GM10248 (cell line): ENCODE results near the gene CEP57.

Experiments
- CTCF ChIA-PET: fragments of 300-600 bp; sonication (Branson Sonifier 250); formaldehyde crosslinking; extraction: SDS; loops from one replicate; lab custom pipeline; 2021; ENCODE audit warnings: antibody characterized with exemption; lab: Yijun Ruan, JAX
- POLR2A ChIA-PET: fragments of 350-650 bp; sonication (Branson Sonifier 250); formaldehyde crosslinking; extraction: SDS; loops from one replicate; lab custom pipeline; 2020; ENCODE audit warnings: antibody characterized with exemption; lab: Yijun Ruan, JAX
- DNase-seq: peaks from one replicate; pipeline ENCODE4 v3.0.0; 2012; ENCODE audit errors: extremely low spot score
- CTCF ChIP-seq: IDR thresholded peaks from 2 replicates; pipeline ENCODE4 v1.5.1; 2012; ENCODE audit warnings: mild to moderate bottlenecking, low read depth; ENCODE audit errors: extremely low read depth, missing control alignments, control extremely low read depth

Gene CEP57

GRCh38 chr11:95788921-95789505, 1.3 kb upstream of the CEP57 start:
- no peak for TF ChIP-seq CTCF
- DNase-seq, result peak; percentile 17
- ChIA-PET POLR2A (interaction anchor here (0.6 to 1.6 kb wide), 2 partner anchors 557 to 1296 kb away, joined by 3 to 6 read pairs; partner anchors contain the start of gene SESN3), CTCF (interaction anchor here (1.0 to 3.0 kb wide), 6 partner anchors 10 to 637 kb away, joined by 3 to 18 read pairs (median 4); no protein-coding TSS in a partner anchor)

GRCh38 chr11:95789506-95790122, 684 bp upstream of the CEP57 start, which contains the start of gene FAM76B:
TSS of gene FAM76B (minus strand) at chr11:95789782. CDS start at chr11:95789478, 304 bp downstream.
- CTCF ChIA-PET, result interaction anchor here (1.0 to 3.0 kb wide), 5 partner anchors 10 to 638 kb away, joined by 3 to 18 read pairs (median 5); no protein-coding TSS in a partner anchor

GRCh38 chr11:95790933-95791708, 823 bp downstream of the CEP57 start:
- ChIA-PET POLR2A (interaction anchor here (0.6 kb wide), 1 partner anchor 463 kb away, joined by 3 read pairs; no protein-coding TSS in a partner anchor), CTCF (interaction anchor here (1.1 to 2.3 kb wide), 9 partner anchors 9 to 639 kb away, joined by 3 to 7 read pairs (median 4); no protein-coding TSS in a partner anchor)
- peak; percentile 22 for DNase-seq
- TF ChIP-seq CTCF, result no peak

More at GRCh38 chr11:95789506-95790122, 684 bp upstream of the CEP57 start, which contains the start of gene FAM76B:
- POLR2A ChIA-PET, result interaction anchor here (0.6 to 1.6 kb wide), 3 partner anchors 552 to 1297 kb away, joined by 3 to 6 read pairs (median 5); partner anchors contain the start of gene SESN3
- peak; percentile 93 for DNase-seq
- TF ChIP-seq CTCF, result no peak

- CTCF ChIA-PET, result interaction anchor here (1.1 to 2.3 kb wide), 8 partner anchors 8 to 640 kb away, joined by 3 to 7 read pairs (median 4); no protein-coding TSS in a partner anchor
These were observed 1.4 kb downstream of the CEP57 start for GRCh38 chr11:95791709-95792033.

GRCh38 chr11:95792200-95792599, 1.9 kb downstream of the CEP57 start:
- DNase-seq, result no peak
- CTCF ChIA-PET, result interaction anchor here (1.0 to 2.3 kb wide), 8 partner anchors 8 to 640 kb away, joined by 3 to 7 read pairs (median 4); no protein-coding TSS in a partner anchor
- TF ChIP-seq CTCF, result no peak
- POLR2A ChIA-PET, result no interaction called here

More at GRCh38 chr11:95791709-95792033, 1.4 kb downstream of the CEP57 start:
- POLR2A ChIA-PET, result no interaction called here
- no peak for TF ChIP-seq CTCF
- no peak for DNase-seq
